ENCODE measurements around the gene KIAA1755. TPM values are rescaled to one million over a fixed set of nuclear protein-coding genes. Genes with fewer than 3 reads are reported as not detected.
"Not testable (repeated sequence)": the region's sequence is repeated elsewhere in the genome, so short reads cannot be mapped to it uniquely, and the experiment has no call there.

KIAA1755 gene
- total and polyA plus RNA-seq, 11 donors, result 2.1 to 6.7 (median 3.5) TPM

GRCh38 chr20:38283236-38283635, 22.7 kb upstream of the KIAA1755 start:
- 91 to 98% (median 95%) methylated on average over 2 of the region's 2 CpGs for WGBS, 4 donors
- no peak for DNase-seq
- intact Hi-C loops (cut with DNase I), result loop anchor here in 1 of 10 donors (10.0 kb wide), 1 partner anchor 48 kb away; no protein-coding TSS in a partner anchor
- no peaks in the 10 kb centered on the region for H3K27me3 ChIP-seq
- no peak for ATAC-seq
- H3K4me1 ChIP-seq, result peaks cover 0 to 22% (median 0%) of the 10 kb centered on the region in 12 donors
- no peak overlapping the region for H3K4me3 ChIP-seq
- no peak overlapping the region for H3K27ac ChIP-seq
- TF ChIP-seq, protein P1, sequence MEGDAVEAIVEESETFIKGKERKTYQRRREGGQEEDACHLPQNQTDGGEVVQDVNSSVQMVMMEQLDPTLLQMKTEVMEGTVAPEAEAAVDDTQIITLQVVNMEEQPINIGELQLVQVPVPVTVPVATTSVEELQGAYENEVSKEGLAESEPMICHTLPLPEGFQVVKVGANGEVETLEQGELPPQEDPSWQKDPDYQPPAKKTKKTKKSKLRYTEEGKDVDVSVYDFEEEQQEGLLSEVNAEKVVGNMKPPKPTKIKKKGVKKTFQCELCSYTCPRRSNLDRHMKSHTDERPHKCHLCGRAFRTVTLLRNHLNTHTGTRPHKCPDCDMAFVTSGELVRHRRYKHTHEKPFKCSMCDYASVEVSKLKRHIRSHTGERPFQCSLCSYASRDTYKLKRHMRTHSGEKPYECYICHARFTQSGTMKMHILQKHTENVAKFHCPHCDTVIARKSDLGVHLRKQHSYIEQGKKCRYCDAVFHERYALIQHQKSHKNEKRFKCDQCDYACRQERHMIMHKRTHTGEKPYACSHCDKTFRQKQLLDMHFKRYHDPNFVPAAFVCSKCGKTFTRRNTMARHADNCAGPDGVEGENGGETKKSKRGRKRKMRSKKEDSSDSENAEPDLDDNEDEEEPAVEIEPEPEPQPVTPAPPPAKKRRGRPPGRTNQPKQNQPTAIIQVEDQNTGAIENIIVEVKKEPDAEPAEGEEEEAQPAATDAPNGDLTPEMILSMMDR (IDR thresholded peaks at IDR 0.05), result no peak
- TF ChIP-seq POLR2A (IDR thresholded peaks at IDR 0.05), result no peak
- no peaks in the 10 kb centered on the region for H3K36me3 ChIP-seq
- peaks cover 0 to 6% (median 0%) of the 10 kb centered on the region in 12 donors for H3K9me3 ChIP-seq

- H3K4me3 ChIP-seq, H3K9me3 ChIP-seq, H3K27me3 ChIP-seq, H3K36me3 ChIP-seq, ATAC-seq, H3K27ac ChIP-seq, DNase-seq: not testable (repeated sequence)
- intact Hi-C loops (cut with DNase I), result loop anchor here in 1 of 10 donors (10.0 kb wide), 1 partner anchor 47 kb away; no protein-coding TSS in a partner anchor
- peaks cover 0 to 16% (median 0%) of the 10 kb centered on the region in 12 donors for H3K4me1 ChIP-seq
- WGBS, 4 donors, result 86 to 94% (median 90%) methylated on average over 6 of the region's 6 CpGs
These were observed 20.8 kb upstream of the KIAA1755 start for GRCh38 chr20:38281176-38281915.

GRCh38 chr20:38278763-38279162, 18.2 kb upstream of the KIAA1755 start:
- 85 to 92% (median 91%) methylated on average over 2 of the region's 2 CpGs for WGBS, 4 donors
- Histone ChIP-seq H3K36me3 (no peaks in the 10 kb centered on the region), H3K27ac (peak overlapping the region in 1 of 12 donors; percentile 5), H3K9me3 (peaks cover 0 to 7% (median 0%) of the 10 kb centered on the region in 12 donors), H3K4me1 (peaks cover 0 to 16% (median 0%) of the 10 kb centered on the region in 12 donors), H3K4me3 (no peak overlapping the region), H3K27me3 (no peaks in the 10 kb centered on the region)
- no peak for DNase-seq
- intact Hi-C loops (cut with DNase I), result no loop called here
- TF ChIP-seq, protein P1 (IDR thresholded peaks at IDR 0.05), result no peak
- no peak for TF ChIP-seq POLR2A (IDR thresholded peaks at IDR 0.05)
- ATAC-seq, result no peak

- Histone ChIP-seq H3K27ac (peak overlapping the region in 1 of 12 donors; percentile 24), H3K36me3 (no peaks in the 10 kb centered on the region), H3K4me3 (no peak overlapping the region), H3K9me3 (peaks cover 0 to 7% (median 0%) of the 10 kb centered on the region in 12 donors), H3K27me3 (no peaks in the 10 kb centered on the region), H3K4me1 (peaks cover 0 to 16% (median 0%) of the 10 kb centered on the region in 12 donors)
- intact Hi-C loops (cut with DNase I), result no loop called here
- WGBS, 4 donors, result 66 to 69% (median 67%) methylated on average over 14 of the region's 14 CpGs
- DNase-seq (no peak), ATAC-seq (peak in 1 of 4 donors; percentile 11)
- TF ChIP-seq, protein P1 (IDR thresholded peaks at IDR 0.05), result no peak
- no peak for TF ChIP-seq POLR2A (IDR thresholded peaks at IDR 0.05)
These were observed 17.6 kb upstream of the KIAA1755 start for GRCh38 chr20:38278131-38278530.

Data from heart left ventricle (tissue), 16 donors.